SK-N-SH (cell line): Measurements from ENCODE around the gene ZG16B.

Source experiments
- CHD2 ChIP-seq: fragments of 150-350 bp; IDR thresholded peaks from 2 replicates; pipeline ENCODE4 v1.6.1; 2018; ENCODE audit warnings: low read length; ENCODE audit not compliant: partially characterized antibody
- CTCF ChIP-seq: fragments of 200-600 bp; sonication (generic); IDR thresholded peaks from 2 replicates; pipeline ENCODE4 v1.6.1; 2017; ENCODE audit warnings: antibody characterized with exemption, mild to moderate bottlenecking, moderate library complexity
- EZH2phosphoT487 ChIP-seq: fragments of 200-600 bp; sonication (generic); IDR thresholded peaks from 2 replicates; pipeline ENCODE4 v1.6.1; 2017; ENCODE audit warnings: low read depth, mixed run types, mild to moderate bottlenecking, antibody characterized with exemption, moderate library complexity, borderline replicate concordance
- MAX ChIP-seq: IDR thresholded peaks from 2 replicates; pipeline ENCODE4 v1.4.0; 2012; ENCODE audit warnings: low read depth
- MEF2A ChIP-seq: IDR thresholded peaks from 2 replicates; pipeline ENCODE4 v1.4.0; 2012; ENCODE audit warnings: low read depth, borderline replicate concordance
- POLR2AphosphoS5 ChIP-seq: IDR thresholded peaks from 2 replicates; pipeline ENCODE4 v1.6.1; 2012; ENCODE audit warnings: low read depth, low read length
- RAD21 ChIP-seq: IDR thresholded peaks from 2 replicates; pipeline ENCODE4 v1.6.1; 2012; ENCODE audit warnings: mild to moderate bottlenecking, low read length
- RFX5 ChIP-seq: IDR thresholded peaks from 2 replicates; pipeline ENCODE4 v1.6.1; 2012; ENCODE audit warnings: mild to moderate bottlenecking, improper control_type of control experiment, low read length
- SIN3A ChIP-seq: IDR thresholded peaks from 2 replicates; pipeline ENCODE4 v1.6.1; 2012; ENCODE audit warnings: low read depth, mild to moderate bottlenecking, low read length, moderate library complexity, borderline replicate concordance
- TAF1 ChIP-seq: IDR thresholded peaks from 2 replicates; pipeline ENCODE4 v1.6.1; 2012; ENCODE audit warnings: low read depth, mild to moderate bottlenecking, low read length, moderate library complexity, borderline replicate concordance
- USF2 ChIP-seq: fragments of 150-350 bp; IDR thresholded peaks from 2 replicates; pipeline ENCODE4 v1.6.1; 2017; ENCODE audit warnings: antibody characterized with exemption, low read length, low read depth, borderline replicate concordance

- TF ChIP-seq MEF2A (no peak), CHD2 (no peak), CTCF (no peak), POLR2AphosphoS5 (no peak), RAD21 (no peak), TAF1 (no peak), SIN3A (no peak), RFX5 (no peak), MAX (no peak), USF2 (no peak), EZH2phosphoT487 (no peak)
Measured at GRCh38 chr16:2810651-2811050, 19.5 kb upstream of the ZG16B start.
